HUES6 (cell line): ENCODE data around the gene CNPY1.
"Not testable (repeated sequence)": the region's sequence is repeated elsewhere in the genome, so short reads cannot be mapped to it uniquely, and the experiment has no call there.

Experiments
- H3K27ac ChIP-seq: 2 replicates; pipeline ENCODE4 v1.7.0; 2013; ENCODE audit warnings: low read depth, mild to moderate bottlenecking, low read length, inconsistent platforms
- H3K27me3 ChIP-seq: 2 replicates; pipeline ENCODE4 v1.6.1; 2013; ENCODE audit warnings: low read length; ENCODE audit not compliant: control insufficient read depth, insufficient read depth
- H3K36me3 ChIP-seq: 2 replicates; pipeline ENCODE4 v1.6.1; 2013; ENCODE audit warnings: low read length; ENCODE audit not compliant: control insufficient read depth, insufficient read depth
- H3K4me1 ChIP-seq: 2 replicates; pipeline ENCODE4 v1.6.1; 2013; ENCODE audit warnings: low read length; ENCODE audit not compliant: control insufficient read depth, insufficient read depth
- H3K4me3 ChIP-seq: 2 replicates; pipeline ENCODE4 v1.5.1; 2013; ENCODE audit warnings: low read depth, low read length
- H3K9ac ChIP-seq: one replicate; pipeline ENCODE4 v1.6.1; 2013; ENCODE audit warnings: mild to moderate bottlenecking, low read length
- H3K9me3 ChIP-seq: 2 replicates; pipeline ENCODE4 v1.6.1; 2013; ENCODE audit warnings: low read depth, low read length; ENCODE audit not compliant: control insufficient read depth, insufficient read depth

Gene CNPY1

DNA sequence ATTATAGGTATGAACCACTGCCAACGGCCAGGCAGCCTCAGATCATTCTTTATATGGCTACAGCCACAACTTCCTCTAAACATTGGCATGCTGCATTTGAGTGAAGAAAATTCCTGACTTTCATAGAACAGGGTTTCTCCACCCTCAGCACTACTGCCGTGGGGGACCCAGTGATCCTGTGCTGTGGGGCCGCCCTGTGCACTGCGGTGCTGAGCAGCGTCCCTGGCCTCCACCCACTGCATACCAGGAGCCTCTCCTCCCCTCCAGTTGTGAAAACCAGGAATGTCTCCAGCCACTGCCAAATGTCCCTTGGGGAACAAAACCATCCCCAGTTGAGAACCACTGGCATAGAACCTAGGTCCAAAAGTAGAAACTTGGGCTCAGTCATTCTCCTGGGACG, 15.8 kb downstream of the CNPY1 start:
- H3K4me3 ChIP-seq: no peak overlapping the region
- peaks cover 96% of the 10 kb centered on the region for H3K27me3 ChIP-seq
- peaks cover 7% of the 10 kb centered on the region; the same call in 1 of the 2 replicates for H3K4me1 ChIP-seq
- no peaks in the 10 kb centered on the region for H3K36me3 ChIP-seq
- no peak overlapping the region for H3K9ac ChIP-seq
- peaks cover 3% of the 10 kb centered on the region; the same call in 1 of the 2 replicates for H3K9me3 ChIP-seq
- no peak overlapping the region for H3K27ac ChIP-seq

DNA sequence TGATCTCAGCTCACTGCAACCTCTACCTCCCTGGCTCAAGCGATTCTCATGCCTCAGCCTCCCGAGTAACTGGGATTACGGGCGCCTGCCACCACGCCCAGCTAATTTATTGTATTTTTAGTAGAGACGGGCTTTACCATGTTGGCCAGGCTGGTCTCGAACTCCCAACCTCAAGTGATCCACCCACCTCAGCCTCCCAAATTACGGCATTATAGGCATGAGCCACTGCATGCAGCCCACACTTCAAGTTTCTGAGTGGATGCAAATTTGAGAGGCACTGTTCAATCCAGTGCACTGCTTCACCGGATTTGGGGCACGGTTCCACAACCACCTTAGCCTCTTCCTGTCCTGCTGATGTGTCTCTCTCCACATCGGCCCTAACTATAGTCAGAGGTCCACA, 16.5 kb downstream of the CNPY1 start:
- H3K36me3 ChIP-seq: no peaks in the 10 kb centered on the region
- no peak overlapping the region for H3K9ac ChIP-seq
- peaks cover 93% of the 10 kb centered on the region for H3K27me3 ChIP-seq
- no peak overlapping the region for H3K4me3 ChIP-seq
- peaks cover 7% of the 10 kb centered on the region; the same call in 1 of the 2 replicates for H3K4me1 ChIP-seq
- H3K27ac ChIP-seq: no peak overlapping the region
- H3K9me3 ChIP-seq: peaks cover 3% of the 10 kb centered on the region; the same call in 1 of the 2 replicates

DNA sequence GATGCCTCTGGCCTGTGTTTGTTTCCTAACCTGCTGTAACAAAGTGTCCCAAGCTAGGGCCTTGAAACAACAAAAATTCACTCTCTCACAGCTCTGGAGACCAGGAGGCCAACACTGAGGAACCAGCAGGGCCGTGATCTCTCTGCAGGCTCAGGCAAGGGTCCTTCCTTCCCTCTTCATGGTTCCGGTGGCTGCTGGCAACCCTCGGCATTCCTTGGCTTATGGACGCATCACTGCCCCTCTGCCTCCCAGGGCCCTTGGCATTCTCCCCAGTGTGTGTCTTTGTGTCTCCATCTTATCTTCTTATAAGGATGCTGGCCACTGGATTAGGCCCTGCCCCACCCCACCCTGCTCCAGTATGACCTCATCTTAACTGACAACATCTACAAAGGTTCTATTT, 17.0 kb downstream of the CNPY1 start:
- peaks cover 3% of the 10 kb centered on the region; the same call in 1 of the 2 replicates for H3K9me3 ChIP-seq
- H3K36me3 ChIP-seq: no peaks in the 10 kb centered on the region
- H3K27me3 ChIP-seq: peaks cover 90% of the 10 kb centered on the region
- H3K27ac ChIP-seq: no peak overlapping the region
- no peak overlapping the region for H3K9ac ChIP-seq
- no peak overlapping the region for H3K4me3 ChIP-seq
- peaks cover 7% of the 10 kb centered on the region; the same call in 1 of the 2 replicates for H3K4me1 ChIP-seq

DNA sequence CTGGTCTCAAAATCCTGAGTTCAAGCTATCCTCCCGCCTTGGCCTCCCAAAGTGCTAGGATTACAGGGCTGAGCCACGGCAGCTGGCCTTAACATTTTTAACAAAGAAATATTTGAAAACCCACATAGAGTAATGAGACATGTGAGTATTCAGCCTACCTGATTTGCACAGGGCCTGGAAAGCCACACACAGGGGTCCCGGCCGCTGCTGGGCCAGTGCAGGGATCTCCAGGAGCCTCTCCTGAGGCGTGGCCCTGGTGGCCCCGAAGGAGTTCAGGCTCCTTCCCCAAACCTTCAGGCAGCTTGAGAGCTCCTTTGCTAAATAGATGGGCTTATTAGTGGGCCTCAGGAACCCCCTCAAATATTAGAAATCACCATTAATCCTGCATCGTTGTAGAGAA, 18.7 kb downstream of the CNPY1 start:
- no peak overlapping the region for H3K4me3 ChIP-seq
- no peak overlapping the region for H3K9ac ChIP-seq
- peaks cover 90% of the 10 kb centered on the region for H3K27me3 ChIP-seq
- H3K36me3 ChIP-seq: no peaks in the 10 kb centered on the region
- no peak overlapping the region for H3K27ac ChIP-seq
- H3K9me3 ChIP-seq: peaks cover 6% of the 10 kb centered on the region; the same call in 1 of the 2 replicates
- no peaks in the 10 kb centered on the region; the same call in 1 of the 2 replicates for H3K4me1 ChIP-seq

DNA sequence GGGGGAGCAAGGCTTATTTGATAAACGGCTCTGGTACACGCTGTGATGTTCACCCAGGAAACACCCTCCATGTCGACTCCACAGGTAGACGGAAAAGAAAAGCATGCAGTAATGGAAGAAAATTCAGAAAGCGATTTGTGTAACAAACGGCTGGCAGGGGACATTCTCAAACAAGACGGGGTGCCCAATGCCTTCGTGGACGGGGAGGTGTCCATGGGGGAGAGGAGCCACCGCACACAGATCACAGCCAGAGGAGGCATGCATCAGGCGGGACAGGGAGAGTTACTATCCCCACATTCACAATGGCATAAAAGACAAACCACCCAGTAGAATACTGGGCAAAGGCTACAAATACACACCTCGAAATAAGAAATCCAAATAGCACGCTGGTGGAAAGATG, 20.1 kb downstream of the CNPY1 start:
- peaks cover 6% of the 10 kb centered on the region; the same call in 1 of the 2 replicates for H3K9me3 ChIP-seq
- H3K9ac ChIP-seq: no peak overlapping the region
- H3K36me3 ChIP-seq: no peaks in the 10 kb centered on the region
- H3K4me3 ChIP-seq: no peak overlapping the region
- no peaks in the 10 kb centered on the region for H3K4me1 ChIP-seq
- H3K27ac ChIP-seq: no peak overlapping the region
- H3K27me3 ChIP-seq: peaks cover 89% of the 10 kb centered on the region

DNA sequence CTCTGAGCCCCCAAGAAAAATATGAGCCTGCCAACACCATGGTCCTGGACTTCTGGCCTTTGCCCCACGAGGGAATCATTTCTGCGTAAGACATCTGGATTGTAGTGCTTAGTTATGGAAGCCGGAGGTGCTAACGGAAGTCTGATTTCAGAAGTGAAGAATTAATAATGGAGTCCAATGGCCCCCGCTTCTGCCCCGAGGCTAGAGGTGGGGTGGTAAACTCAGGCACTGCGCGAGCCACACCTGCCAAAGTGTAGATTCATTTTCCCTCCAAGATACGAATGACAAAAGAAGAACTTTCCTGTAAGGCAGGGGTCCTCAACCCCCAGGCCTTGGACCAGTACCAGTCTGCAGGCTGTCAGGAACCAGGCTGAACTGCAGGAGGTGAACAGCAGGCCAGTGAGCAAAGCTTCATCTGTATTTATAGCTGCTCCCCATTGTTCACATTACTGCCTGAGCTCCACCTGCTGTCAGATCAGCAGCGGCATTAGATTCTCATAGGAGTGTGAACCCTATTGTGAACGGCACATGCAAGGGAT, 22.3 kb downstream of the CNPY1 start:
- H3K27ac ChIP-seq: no peak overlapping the region
- peaks cover 3% of the 10 kb centered on the region; the same call in 1 of the 2 replicates for H3K9me3 ChIP-seq
- H3K27me3 ChIP-seq: peaks cover 87% of the 10 kb centered on the region
- no peaks in the 10 kb centered on the region for H3K36me3 ChIP-seq
- no peak overlapping the region for H3K9ac ChIP-seq
- H3K4me1 ChIP-seq: no peaks in the 10 kb centered on the region
- no peak overlapping the region for H3K4me3 ChIP-seq

DNA sequence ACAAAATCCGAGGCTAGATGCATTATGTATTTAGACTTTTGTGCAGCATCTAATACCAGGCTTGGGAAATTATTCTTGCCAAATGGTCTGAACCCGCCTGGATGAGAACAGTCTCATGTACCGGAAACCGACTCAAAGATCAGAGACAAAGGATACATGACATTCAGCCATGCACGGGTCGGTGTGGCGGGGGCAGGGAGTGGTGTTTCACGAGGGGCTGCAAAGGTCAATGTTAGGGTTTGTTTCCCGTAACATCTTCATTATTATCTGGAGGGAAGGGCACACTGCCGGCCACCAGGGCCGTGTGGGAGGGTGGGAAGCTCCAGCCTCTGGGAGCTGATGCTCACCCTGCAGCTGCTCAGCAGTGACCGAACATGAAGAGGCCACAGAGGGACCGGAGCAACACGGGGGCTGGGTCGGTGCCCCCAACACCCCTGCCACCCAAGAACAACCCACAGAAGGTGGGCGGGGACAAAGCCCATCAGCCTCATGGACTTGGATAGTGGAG, 23.1 kb downstream of the CNPY1 start:
- Histone ChIP-seq H3K27ac (no peak overlapping the region), H3K9me3 (0 out of 2 replicates have a peak, but pooled peaks cover 3% of the 10 kb centered on the region), H3K4me3 (no peak overlapping the region), H3K27me3 (peaks cover 89% of the 10 kb centered on the region), H3K4me1 (no peaks in the 10 kb centered on the region), H3K9ac (no peak overlapping the region), H3K36me3 (no peaks in the 10 kb centered on the region)

DNA sequence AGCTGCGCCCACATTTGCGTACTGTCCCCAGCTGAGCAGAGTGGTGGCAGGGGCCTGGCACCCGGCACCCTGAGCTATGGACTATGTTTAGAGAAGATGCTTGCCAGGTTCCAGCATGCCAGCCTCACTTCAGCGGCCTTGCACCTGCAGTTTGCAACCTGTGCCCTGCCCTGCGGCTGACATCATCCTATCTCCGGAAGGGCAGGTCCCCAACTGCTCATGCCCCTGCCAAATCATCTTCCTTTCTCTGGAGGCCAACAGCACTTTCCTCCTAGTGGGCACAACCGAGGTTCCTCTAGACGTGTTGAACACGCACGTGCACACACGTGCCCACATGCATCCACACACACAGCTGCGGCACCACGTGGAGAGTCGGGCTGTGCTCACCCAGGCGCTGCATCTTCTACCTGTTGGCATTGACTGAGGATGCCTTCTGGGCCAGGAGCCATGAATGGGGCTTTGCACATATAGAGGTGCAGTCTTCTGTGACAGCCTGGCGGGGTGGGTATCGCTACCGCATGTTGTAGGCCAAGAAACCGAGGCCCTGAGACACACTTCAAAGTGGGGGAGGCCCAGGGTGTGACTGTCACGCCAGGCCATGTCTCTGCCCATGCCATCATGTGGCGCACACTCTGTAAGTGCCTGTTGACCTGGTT, 24.5 kb downstream of the CNPY1 start:
- Histone ChIP-seq H3K9ac (no peak overlapping the region), H3K27ac (no peak overlapping the region), H3K4me1 (no peaks in the 10 kb centered on the region), H3K4me3 (no peak overlapping the region), H3K9me3 (0 out of 2 replicates have a peak, but pooled peaks cover 3% of the 10 kb centered on the region), H3K36me3 (no peaks in the 10 kb centered on the region), H3K27me3 (peaks cover 89% of the 10 kb centered on the region)

DNA sequence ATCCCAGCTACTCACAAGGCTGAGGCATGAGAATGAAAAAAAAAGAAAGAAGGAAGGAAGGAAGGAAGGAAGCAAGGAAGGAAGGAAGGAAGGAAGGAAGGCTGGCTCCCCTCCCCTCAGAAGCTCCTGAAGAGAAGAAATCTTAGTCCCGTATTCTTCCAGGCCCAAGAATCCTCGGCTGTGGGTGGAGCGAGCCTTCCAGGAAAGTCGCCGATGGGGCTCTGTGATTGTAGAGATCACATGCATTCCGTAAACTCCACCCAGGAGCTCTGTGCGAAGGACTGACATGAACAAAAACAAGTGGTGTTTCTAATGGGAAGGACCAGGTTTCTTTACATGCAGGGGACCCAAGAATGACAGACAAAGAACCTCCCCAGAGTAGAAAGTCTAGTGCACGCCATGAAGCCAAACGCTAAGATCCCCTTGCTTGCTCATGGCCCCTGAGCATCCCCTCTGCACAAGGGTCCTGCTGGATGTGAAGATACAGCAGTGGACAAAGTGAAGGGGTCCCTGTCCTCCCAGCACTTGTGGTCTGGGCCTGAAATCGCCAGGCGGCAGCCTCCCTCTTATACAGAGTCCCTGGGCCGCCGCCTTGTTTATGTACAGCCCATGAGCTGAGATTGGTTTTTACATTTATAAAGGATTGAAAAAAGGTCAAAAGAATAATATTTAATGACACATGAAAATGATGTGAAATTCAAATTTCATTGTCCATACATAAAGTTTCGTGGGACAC, 25.2 kb downstream of the CNPY1 start:
- peaks cover 89% of the 10 kb centered on the region for H3K27me3 ChIP-seq

DNA sequence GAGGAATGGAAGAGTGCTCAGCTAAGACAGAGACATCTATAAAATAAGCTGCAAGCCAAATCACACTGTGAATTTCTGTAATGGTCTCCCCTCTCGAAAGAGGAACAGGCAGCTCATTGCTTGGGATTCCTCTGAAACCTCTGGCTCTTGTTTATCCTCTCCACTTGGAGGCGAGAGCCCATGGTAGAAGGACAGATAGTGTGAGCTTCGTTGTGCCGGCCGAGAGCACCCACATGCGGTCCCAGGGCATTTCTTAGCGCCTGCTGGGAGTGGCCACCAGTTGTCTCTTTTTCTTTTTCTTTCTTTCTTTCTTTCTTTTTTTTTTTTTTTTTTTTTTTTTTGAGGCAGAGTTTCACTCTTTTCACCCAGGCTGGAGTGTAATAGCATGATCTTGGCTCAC, 26.2 kb downstream of the CNPY1 start:
- no peaks in the 10 kb centered on the region for H3K36me3 ChIP-seq
- no peaks in the 10 kb centered on the region for H3K4me1 ChIP-seq
- no peak overlapping the region for H3K27ac ChIP-seq
- H3K9me3 ChIP-seq: 0 out of 2 replicates have a peak, but pooled peaks cover 3% of the 10 kb centered on the region
- no peak overlapping the region for H3K4me3 ChIP-seq
- H3K27me3 ChIP-seq: peaks cover 91% of the 10 kb centered on the region
- H3K9ac ChIP-seq: no peak overlapping the region

More for the DNA sequence above, 25.2 kb downstream of the CNPY1 start:
- Histone ChIP-seq H3K4me1 (no peaks in the 10 kb centered on the region), H3K9ac (no peak overlapping the region), H3K36me3 (no peaks in the 10 kb centered on the region), H3K9me3 (0 out of 2 replicates have a peak, but pooled peaks cover 3% of the 10 kb centered on the region), H3K27ac (no peak overlapping the region), H3K4me3 (no peak overlapping the region)

DNA sequence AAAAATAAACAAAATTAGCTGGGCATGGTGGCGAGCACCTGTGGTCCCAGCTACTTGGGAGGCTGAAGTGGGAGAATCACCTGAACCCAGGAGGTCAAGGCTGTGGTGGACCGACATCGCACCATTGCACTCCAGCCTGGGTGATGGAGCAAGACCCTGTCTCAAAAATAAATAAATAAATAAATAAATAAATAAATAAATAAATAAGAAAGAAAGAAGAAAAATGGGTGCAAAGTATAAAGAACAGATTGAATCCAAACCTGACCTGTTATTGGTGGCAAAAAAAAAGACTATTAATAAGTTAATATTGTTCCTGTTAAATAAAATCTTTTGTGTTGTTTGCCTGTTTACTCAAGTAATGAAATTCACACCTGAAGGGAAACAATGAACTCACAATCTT, 27.0 kb downstream of the CNPY1 start:
- not testable (repeated sequence) for H3K9me3 ChIP-seq, H3K36me3 ChIP-seq, H3K4me3 ChIP-seq, H3K27ac ChIP-seq, H3K9ac ChIP-seq, H3K4me1 ChIP-seq
- H3K27me3 ChIP-seq: peaks cover 95% of the 10 kb centered on the region
